OCI-LY1 (cell line): ENCODE data around the gene ADARB2.

Experiments used
- H2AFZ ChIP-seq: fragments of 200-600 bp; sonication (generic), shearing (Covaris generic); 2 replicates; pipeline ENCODE4 v1.6.0; 2014; ENCODE audit warnings: antibody characterized with exemption, mild to moderate bottlenecking, low read length
- H3F3A ChIP-seq: fragments of 200-600 bp; sonication (generic), shearing (Covaris generic); 2 replicates; pipeline ENCODE4 v1.6.0; 2014; ENCODE audit warnings: mild to moderate bottlenecking, antibody characterized with exemption, low read length, moderate library complexity; ENCODE audit not compliant: insufficient read depth
- H3K27ac ChIP-seq: fragments of 200-600 bp; sonication (generic); 2 replicates; pipeline ENCODE4 v1.5.1; 2014; ENCODE audit warnings: low read length, mixed run types, mild to moderate bottlenecking, low read depth; ENCODE audit not compliant: poor library complexity, severe bottlenecking
- H3K27me3 ChIP-seq: fragments of 200-600 bp; sonication (generic); 2 replicates; pipeline ENCODE4 v1.6.0; 2014; ENCODE audit warnings: antibody characterized with exemption, mild to moderate bottlenecking, low read length, moderate library complexity; ENCODE audit not compliant: insufficient read depth
- H3K36me3 ChIP-seq: fragments of 200-600 bp; sonication (generic); 2 replicates; pipeline ENCODE4 v1.6.1; 2014; ENCODE audit warnings: mild to moderate bottlenecking, antibody characterized with exemption, low read length, moderate library complexity, mixed read lengths; ENCODE audit not compliant: insufficient read depth
- H3K4me1 ChIP-seq: fragments of 200-600 bp; sonication (generic); 2 replicates; pipeline ENCODE4 v1.5.1; 2014; ENCODE audit warnings: mild to moderate bottlenecking, low read length, moderate library complexity; ENCODE audit not compliant: insufficient read depth, severe bottlenecking
- H3K4me2 ChIP-seq: fragments of 200-600 bp; sonication (generic), shearing (Covaris generic); 2 replicates; pipeline ENCODE4 v1.6.1; 2014; ENCODE audit warnings: low read length
- H3K4me3 ChIP-seq: fragments of 200-600 bp; sonication (generic); 2 replicates; pipeline ENCODE4 v1.5.1; 2014; ENCODE audit warnings: low read length, low read depth, mild to moderate bottlenecking, mixed read lengths; ENCODE audit not compliant: poor library complexity, severe bottlenecking
- H3K79me2 ChIP-seq: fragments of 200-600 bp; shearing (Covaris generic); 2 replicates; pipeline ENCODE4 v1.6.1; 2016; ENCODE audit warnings: mixed run types, low read length, mixed read lengths; ENCODE audit not compliant: insufficient read depth
- H3K9ac ChIP-seq: fragments of 200-600 bp; sonication (generic), shearing (Covaris generic); 2 replicates; pipeline ENCODE4 v1.6.1; 2014; ENCODE audit warnings: mild to moderate bottlenecking, low read length, mixed read lengths
- H3K9me2 ChIP-seq: fragments of 200-600 bp; sonication (generic), shearing (Covaris generic); 2 replicates; pipeline ENCODE4 v1.6.1; 2014; ENCODE audit warnings: low read depth, mild to moderate bottlenecking, low read length, mixed read lengths
- H3K9me3 ChIP-seq: fragments of 200-600 bp; shearing (Covaris generic); 2 replicates; pipeline ENCODE4 v1.6.1; 2014; ENCODE audit warnings: low read length, mixed read lengths
- H4K20me1 ChIP-seq: fragments of 200-600 bp; sonication (generic), shearing (Covaris generic); 2 replicates; pipeline ENCODE4 v1.6.0; 2016; ENCODE audit warnings: mild to moderate bottlenecking, low read length; ENCODE audit not compliant: insufficient read depth
- CTCF ChIP-seq: fragments of 200-600 bp; sonication (generic), shearing (Covaris generic); IDR thresholded peaks from 2 replicates; pipeline ENCODE4 v1.5.1; 2017; ENCODE audit warnings: mild to moderate bottlenecking, antibody characterized with exemption, low read length, moderate library complexity, mixed read lengths
- EZH2 ChIP-seq: fragments of 200-600 bp; sonication (generic), shearing (Covaris generic); IDR thresholded peaks from 2 replicates; pipeline ENCODE4 v1.8.0; 2017; ENCODE audit warnings: borderline replicate concordance, mixed run types, mild to moderate bottlenecking, antibody characterized with exemption, low read length, moderate library complexity, mixed read lengths

ADARB2 gene

GRCh38 chr10:1200866-1201807 lies 536.2 kb downstream of the ADARB2 start:
- no peaks in the 10 kb centered on the region for H3K79me2 ChIP-seq
- H3K4me2 ChIP-seq, result no peak overlapping the region
- no peaks in the 10 kb centered on the region for H3K36me3 ChIP-seq
- H3K4me1 ChIP-seq, result no peaks in the 10 kb centered on the region
- H3F3A ChIP-seq, result no peaks in the 10 kb centered on the region
- H3K27ac ChIP-seq, result no peak overlapping the region
- H3K9ac ChIP-seq, result no peak overlapping the region
- H3K27me3 ChIP-seq, result 0 out of 2 replicates have a peak, but pooled peaks cover 3% of the 10 kb centered on the region
- no peaks in the 10 kb centered on the region for H3K9me2 ChIP-seq
- no peaks in the 10 kb centered on the region for H3K9me3 ChIP-seq
- TF ChIP-seq EZH2 (no peak), CTCF (no peak)
- H4K20me1 ChIP-seq, result no peaks in the 10 kb centered on the region
- no peak overlapping the region for H2AFZ ChIP-seq
- H3K4me3 ChIP-seq, result no peak overlapping the region

DNA sequence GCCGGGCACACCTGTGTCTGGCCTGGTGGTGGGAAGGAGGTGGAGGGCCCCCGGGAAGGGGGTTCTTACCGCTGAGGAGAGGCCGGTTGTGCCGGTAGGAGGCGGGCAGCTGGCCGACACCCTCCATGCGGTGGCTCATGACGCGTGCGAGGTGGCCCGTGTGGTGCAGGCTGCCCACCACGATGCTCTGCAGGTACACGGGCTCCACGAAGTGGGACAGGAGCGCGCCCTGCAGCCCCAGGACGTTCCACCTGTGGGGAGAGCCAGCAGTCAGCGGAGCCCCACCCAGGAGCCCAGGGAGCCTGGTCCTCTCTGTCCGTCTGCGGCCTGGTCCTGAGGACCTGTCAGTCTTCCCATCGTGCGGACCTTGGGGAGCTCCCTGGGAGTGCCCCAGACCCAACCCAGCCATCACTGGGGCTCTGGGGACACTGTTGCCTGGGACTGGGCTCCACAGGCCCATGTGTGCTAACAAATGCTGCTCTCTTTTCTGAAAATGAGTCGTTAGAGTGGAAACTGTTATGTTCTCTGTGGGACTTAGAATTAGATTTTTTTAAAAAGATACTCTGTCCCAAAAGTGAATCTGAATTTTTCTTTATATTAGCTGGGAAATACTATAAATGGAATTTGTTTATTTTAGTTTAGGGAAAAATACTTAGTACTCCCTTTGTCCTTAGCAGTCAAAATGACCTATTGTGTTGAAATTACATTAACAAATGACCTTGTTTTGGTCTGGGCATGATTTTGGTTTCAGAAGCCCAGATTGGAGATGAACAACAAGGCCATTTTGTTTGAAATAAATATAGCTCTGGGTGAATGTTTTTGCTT lies 537.2 kb downstream of the ADARB2 start:
- Histone ChIP-seq H2AFZ (no peak overlapping the region), H3F3A (no peaks in the 10 kb centered on the region), H3K27me3 (0 out of 2 replicates have a peak, but pooled peaks cover 3% of the 10 kb centered on the region), H3K9me2 (no peaks in the 10 kb centered on the region), H3K4me3 (no peak overlapping the region), H3K4me1 (no peaks in the 10 kb centered on the region), H3K79me2 (no peaks in the 10 kb centered on the region), H3K9ac (no peak overlapping the region), H3K4me2 (no peak overlapping the region), H3K9me3 (no peaks in the 10 kb centered on the region), H3K36me3 (no peaks in the 10 kb centered on the region), H3K27ac (no peak overlapping the region), H4K20me1 (no peaks in the 10 kb centered on the region)
- no peak for TF ChIP-seq EZH2
- TF ChIP-seq CTCF, result no peak

GRCh38 chr10:1199345-1199673 lies 538.0 kb downstream of the ADARB2 start:
- Histone ChIP-seq H3K27me3 (0 out of 2 replicates have a peak, but pooled peaks cover 3% of the 10 kb centered on the region), H3K9me3 (no peaks in the 10 kb centered on the region), H3K4me2 (no peak overlapping the region)

More at GRCh38 chr10:1199345-1199673, 538.0 kb downstream of the ADARB2 start:
- Histone ChIP-seq H4K20me1 (no peaks in the 10 kb centered on the region), H3K27ac (no peak overlapping the region), H3K4me1 (no peaks in the 10 kb centered on the region), H2AFZ (no peak overlapping the region), H3F3A (no peaks in the 10 kb centered on the region), H3K4me3 (no peak overlapping the region), H3K79me2 (no peaks in the 10 kb centered on the region), H3K9me2 (no peaks in the 10 kb centered on the region), H3K9ac (no peak overlapping the region), H3K36me3 (no peaks in the 10 kb centered on the region)
- TF ChIP-seq CTCF, result no peak
- TF ChIP-seq EZH2, result no peak
